Sigmoid colon (tissue), 7 donors: Measurements from ENCODE around the gene CTNND2. TPM values are rescaled to one million over a fixed set of nuclear protein-coding genes. Genes with fewer than 3 reads are reported as not detected.
A peak's percentile ranks its signal among the peaks of the same experiment; 100 is the strongest.

Experiments
- DNase-seq: peaks from one replicate; pipeline ENCODE4 v3.0.0-alpha.2; 2019
- H3K27ac ChIP-seq, 4 donors: fragments of 200-600 bp; sonication (generic); one replicate each; pipeline ENCODE4 v1.5.1; 2016 to 2019; ENCODE audit warnings: mild to moderate bottlenecking in 1 of 4
- H3K27me3 ChIP-seq, 3 donors: fragments of 200-600 bp; sonication (generic); one replicate each; pipeline ENCODE4 v1.5.1; 2019; ENCODE audit warnings: mild to moderate bottlenecking in 1 of 3
- H3K36me3 ChIP-seq, 4 donors: fragments of 200-600 bp; sonication (generic); one replicate each; pipeline ENCODE4 v1.5.1; 2016 to 2019
- H3K4me1 ChIP-seq, 4 donors: fragments of 200-600 bp; sonication (generic); one replicate each; pipeline ENCODE4 v1.5.1; 2017 to 2019
- H3K4me3 ChIP-seq, 4 donors: fragments of 200-600 bp; sonication (generic); one replicate each; pipeline ENCODE4 v1.5.1; 2017 to 2019; ENCODE audit warnings: mild to moderate bottlenecking in 2 of 4, moderate library complexity in 1 of 4
- H3K9me3 ChIP-seq, 4 donors: fragments of 200-600 bp in 3 of 4; sonication (generic) in 3 of 4; one replicate each; pipeline versions ENCODE4 v1.5.1 to v1.6.1; 2013 to 2019
- EP300 ChIP-seq, 4 donors: sonication (generic); formaldehyde crosslinking; IDR thresholded peaks; one replicate each; pipeline ENCODE4 v1.6.1; 2017; ENCODE audit warnings: antibody characterized with exemption in 4 of 4
- POLR2A ChIP-seq, 2 donors: fragments of 450-650 bp; IDR thresholded peaks; one replicate each; pipeline ENCODE4 v1.6.1; 2016; ENCODE audit warnings: antibody characterized with exemption in 2 of 2, mild to moderate bottlenecking in 2 of 2, moderate library complexity in 2 of 2
- POLR2AphosphoS5 ChIP-seq, 4 donors: sonication (generic); formaldehyde crosslinking; IDR thresholded peaks; one replicate each; pipeline ENCODE4 v1.6.1; 2017; ENCODE audit warnings: antibody characterized with exemption in 4 of 4
- WGBS, 2 donors: extraction: QIAGEN DNeasy Blood & Tissue Kit; methylation state at CpG; one replicate each; pipeline ENCODE4 v1.1.7; 2013; 5-methylcytosine and 5-hydroxymethylcytosine counted together
- intact Hi-C: fragments of 100-400 bp; cut with DNase I; formaldehyde crosslinking; loops from one replicate; pipeline ENCODE4 v1.15.1; 2023
- polyA plus RNA-seq, 3 donors: library from polyadenylated mRNA; stranded (reverse); fragments of 200-250 nt; gene quantifications; one replicate each; pipeline ENCODE4 v1.2.3, GENCODE V29; 2013
- total RNA-seq, 4 donors: library from RNA; depleted of rRNA; stranded (reverse); fragments of >200 nt; gene quantifications; one replicate each; pipeline ENCODE4 v1.1.0, GENCODE V29; 2016
- TF ChIP-seq, protein P1 (sequence below), 4 experiments: fragments of 450-650 bp in 3 of 4; fragments of 200-600 bp in 1 of 4; IDR thresholded peaks; one replicate each; pipeline ENCODE4 v1.5.1; 2016 to 2019; ENCODE audit warnings: antibody characterized with exemption in 4 of 4, mild to moderate bottlenecking in 3 of 4, moderate library complexity in 2 of 4
- donor health status: healthy with polysubstance abuse.
- donor health status: Bipolar disorder and iron deficiency.
- donor health status: healthy.

CTNND2 gene
- total and polyA plus RNA-seq, 7 donors, result 0.36 to 2.5 (median 0.84) TPM; not detected in 1

DNA sequence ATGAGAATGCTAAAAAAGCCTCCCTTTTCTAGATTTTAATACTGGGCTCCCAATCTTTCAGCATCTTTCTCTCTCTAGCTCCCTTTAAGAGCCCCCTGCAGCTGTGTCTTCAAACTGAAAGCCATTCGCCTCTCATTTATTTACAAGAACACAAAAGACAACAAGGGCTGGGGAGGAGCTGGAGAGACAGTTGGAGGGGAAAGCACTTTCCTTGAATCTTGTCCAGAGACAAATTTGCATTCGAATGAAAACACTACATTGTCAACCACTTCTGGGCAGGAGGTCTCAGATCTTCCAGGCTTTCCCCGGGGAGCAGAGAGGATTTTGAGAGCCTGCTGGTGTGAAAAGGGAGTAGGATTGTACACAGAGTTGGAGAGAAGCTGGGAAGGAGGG lies 518.3 kb downstream of the CTNND2 start:
- TF ChIP-seq POLR2A (IDR thresholded peaks at IDR 0.05) (no peak), EP300 (IDR thresholded peaks at IDR 0.05) (no peak), POLR2AphosphoS5 (IDR thresholded peaks at IDR 0.05) (no peak)
- TF ChIP-seq, protein P1, sequence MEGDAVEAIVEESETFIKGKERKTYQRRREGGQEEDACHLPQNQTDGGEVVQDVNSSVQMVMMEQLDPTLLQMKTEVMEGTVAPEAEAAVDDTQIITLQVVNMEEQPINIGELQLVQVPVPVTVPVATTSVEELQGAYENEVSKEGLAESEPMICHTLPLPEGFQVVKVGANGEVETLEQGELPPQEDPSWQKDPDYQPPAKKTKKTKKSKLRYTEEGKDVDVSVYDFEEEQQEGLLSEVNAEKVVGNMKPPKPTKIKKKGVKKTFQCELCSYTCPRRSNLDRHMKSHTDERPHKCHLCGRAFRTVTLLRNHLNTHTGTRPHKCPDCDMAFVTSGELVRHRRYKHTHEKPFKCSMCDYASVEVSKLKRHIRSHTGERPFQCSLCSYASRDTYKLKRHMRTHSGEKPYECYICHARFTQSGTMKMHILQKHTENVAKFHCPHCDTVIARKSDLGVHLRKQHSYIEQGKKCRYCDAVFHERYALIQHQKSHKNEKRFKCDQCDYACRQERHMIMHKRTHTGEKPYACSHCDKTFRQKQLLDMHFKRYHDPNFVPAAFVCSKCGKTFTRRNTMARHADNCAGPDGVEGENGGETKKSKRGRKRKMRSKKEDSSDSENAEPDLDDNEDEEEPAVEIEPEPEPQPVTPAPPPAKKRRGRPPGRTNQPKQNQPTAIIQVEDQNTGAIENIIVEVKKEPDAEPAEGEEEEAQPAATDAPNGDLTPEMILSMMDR (IDR thresholded peaks at IDR 0.05), result no peak
- Histone ChIP-seq H3K9me3 (no peaks in the 10 kb centered on the region), H3K27ac (no peak overlapping the region), H3K27me3 (peaks cover 6 to 54% (median 15%) of the 10 kb centered on the region in 3 donors), H3K4me1 (peaks cover 0 to 12% (median 10%) of the 10 kb centered on the region in 4 donors), H3K36me3 (no peaks in the 10 kb centered on the region), H3K4me3 (peak overlapping the region in 1 of 4 donors; percentile 40)
- intact Hi-C loops, result no loop called here
- DNase-seq, result no peak
- 11 to 14% methylated on average over 3 of the region's 3 CpGs for whole genome bisulfite sequencing, 2 donors

DNA sequence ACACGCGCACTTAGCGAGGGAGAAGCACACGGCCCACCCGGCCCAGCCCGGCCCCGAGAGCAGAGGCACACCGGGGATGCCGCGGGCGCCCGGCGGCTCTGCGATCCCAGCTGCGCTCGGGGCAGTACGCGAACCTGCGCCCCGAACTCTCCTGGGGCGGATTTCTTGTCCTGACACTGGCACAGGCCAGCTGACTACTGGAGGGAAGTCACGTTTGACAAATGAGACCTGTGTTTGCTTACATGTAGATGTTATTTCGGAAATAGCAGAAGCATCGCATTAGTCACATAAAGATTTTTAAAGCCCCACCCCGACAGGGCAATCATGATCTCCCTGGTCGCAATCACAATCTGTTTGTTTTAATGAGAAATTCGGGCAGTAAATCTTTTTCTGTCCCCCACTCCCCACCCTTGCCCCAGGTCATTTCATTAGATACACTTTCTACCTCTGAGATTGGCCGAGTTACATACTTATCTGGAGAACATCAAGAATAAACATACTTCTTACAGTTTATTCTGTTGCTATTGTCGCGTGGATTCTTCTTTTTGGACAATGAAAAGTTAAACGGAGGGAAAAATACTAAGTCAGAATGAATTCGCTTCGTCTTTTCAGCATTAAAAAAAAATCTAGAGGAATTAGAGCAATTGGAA lies 518.9 kb downstream of the CTNND2 start:
- Histone ChIP-seq H3K4me3 (peak overlapping the region in 3 of 4 donors; percentile 15 to 40 (median 28)), H3K27me3 (peaks cover 6 to 54% (median 15%) of the 10 kb centered on the region in 3 donors), H3K9me3 (no peaks in the 10 kb centered on the region), H3K36me3 (no peaks in the 10 kb centered on the region), H3K4me1 (peaks cover 0 to 12% (median 10%) of the 10 kb centered on the region in 4 donors), H3K27ac (no peak overlapping the region)
- intact Hi-C loops, result no loop called here
- 2 to 4% methylated on average over 33 of the region's 33 CpGs for WGBS, 2 donors
- TF ChIP-seq POLR2AphosphoS5 (IDR thresholded peaks at IDR 0.05) (no peak), EP300 (IDR thresholded peaks at IDR 0.05) (no peak), POLR2A (IDR thresholded peaks at IDR 0.05) (no peak)
- TF ChIP-seq, protein P1 (IDR thresholded peaks at IDR 0.05), result no peak
- no peak for DNase-seq

DNA sequence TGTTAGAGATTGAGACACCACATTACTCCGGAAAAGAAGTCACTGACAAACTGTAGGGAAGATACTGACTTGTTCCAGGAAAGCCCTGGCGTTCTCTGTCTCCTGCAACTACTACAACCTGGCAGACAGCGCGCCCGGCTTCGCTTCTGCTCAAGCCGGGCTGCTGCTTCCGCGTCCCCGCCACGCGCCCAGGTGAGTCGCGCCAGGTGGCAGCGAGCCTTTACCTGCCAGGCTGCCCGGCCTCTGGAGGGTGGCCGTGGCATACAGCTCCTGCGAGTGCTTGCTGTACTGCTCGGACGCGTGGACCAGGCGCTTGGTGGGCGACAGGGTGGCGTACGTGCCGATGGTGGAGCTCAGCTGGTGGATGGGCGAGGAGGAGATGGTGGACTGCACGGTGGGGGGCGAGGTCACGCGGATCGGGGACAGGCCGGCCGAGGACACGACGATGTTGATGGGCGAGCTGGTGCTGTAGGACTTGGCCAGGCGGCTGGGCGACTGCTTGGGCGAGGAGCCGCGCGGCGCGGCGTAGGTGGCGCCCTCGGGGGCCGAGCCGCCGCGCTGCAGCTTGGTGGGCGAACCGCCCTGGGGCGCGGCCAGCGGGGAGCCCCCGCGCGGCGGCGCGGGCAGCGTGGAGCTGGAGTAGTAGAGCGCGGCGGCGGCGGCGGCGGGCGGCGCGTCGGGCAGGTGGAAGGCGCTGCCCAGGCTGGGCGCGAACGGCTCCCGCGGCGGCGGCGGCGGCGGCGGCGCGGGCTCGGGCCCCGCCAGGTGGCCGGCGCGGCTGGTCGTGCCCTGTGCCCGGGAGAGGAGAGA lies 519.6 kb downstream of the CTNND2 start:
- Histone ChIP-seq H3K4me1 (peaks cover 0 to 12% (median 10%) of the 10 kb centered on the region in 4 donors), H3K4me3 (peak overlapping the region in 3 of 4 donors; percentile 15 to 40 (median 28)), H3K27me3 (peaks cover 6 to 50% (median 15%) of the 10 kb centered on the region in 3 donors), H3K36me3 (no peaks in the 10 kb centered on the region), H3K27ac (no peak overlapping the region), H3K9me3 (no peaks in the 10 kb centered on the region)
- DNase-seq, result peak; percentile 60
- WGBS, 2 donors, result 4 to 5% methylated on average over 96 of the region's 96 CpGs
- TF ChIP-seq EP300 (IDR thresholded peaks at IDR 0.05) (no peak), POLR2A (IDR thresholded peaks at IDR 0.05) (no peak), POLR2AphosphoS5 (IDR thresholded peaks at IDR 0.05) (no peak)
- TF ChIP-seq, protein P1 (IDR thresholded peaks at IDR 0.05), result no peak
- intact Hi-C loops, result no loop called here

DNA sequence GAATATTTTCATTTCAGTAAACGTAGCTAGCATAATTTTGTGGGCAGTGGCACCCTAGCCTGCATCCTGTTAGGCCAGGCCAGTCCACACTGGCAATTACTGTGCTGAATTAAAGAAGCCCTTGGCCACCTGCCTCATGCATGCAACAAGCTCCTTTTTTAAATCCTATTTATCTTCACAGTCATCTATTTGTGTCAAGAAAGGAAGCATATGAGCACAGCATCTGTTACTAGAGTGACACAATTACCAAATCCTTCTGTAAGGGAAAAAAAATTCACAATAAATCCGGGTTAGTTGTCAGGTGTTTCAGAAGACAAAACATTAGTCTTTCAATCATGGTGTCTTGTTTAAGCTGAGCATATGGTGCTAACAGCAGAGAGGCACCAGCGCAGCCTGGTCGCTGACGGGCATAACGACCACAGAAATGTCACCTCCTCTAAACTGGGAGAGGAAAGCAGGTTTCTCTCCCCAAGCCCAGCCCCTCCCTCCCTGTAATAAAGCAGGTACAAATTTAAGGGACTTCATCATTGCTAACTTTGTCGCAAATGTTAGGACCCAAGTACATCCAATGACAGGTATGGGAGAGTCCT lies 520.6 kb downstream of the CTNND2 start:
- Histone ChIP-seq H3K27me3 (peaks cover 6 to 45% (median 15%) of the 10 kb centered on the region in 3 donors), H3K4me1 (peaks cover 0 to 12% (median 10%) of the 10 kb centered on the region in 4 donors), H3K9me3 (no peaks in the 10 kb centered on the region), H3K27ac (no peak overlapping the region), H3K4me3 (no peak overlapping the region), H3K36me3 (no peaks in the 10 kb centered on the region)
- DNase-seq, result no peak
- TF ChIP-seq POLR2AphosphoS5 (IDR thresholded peaks at IDR 0.05) (no peak), EP300 (IDR thresholded peaks at IDR 0.05) (no peak), POLR2A (IDR thresholded peaks at IDR 0.05) (no peak)
- TF ChIP-seq, protein P1 (IDR thresholded peaks at IDR 0.05), result no peak
- intact Hi-C loops, result no loop called here
- 83 to 85% methylated on average over 7 of the region's 7 CpGs for WGBS, 2 donors
